K562 (cell line): Measurements from ENCODE around the gene SLMAP. TPM values are rescaled to one million over a fixed set of nuclear protein-coding genes. Genes with fewer than 3 reads are reported as not detected.

ENCODE experiments used
- ATAC-seq: fragments of 200-7000 bp; cut with Tn5 transposase; 3 replicates; pipeline ENCODE4 v1.9.1; 2020; ENCODE audit warnings: moderate library complexity
- BruUV-seq: library from RNA; stranded (reverse); fragments of 400-500 nt; replicated peaks from 2 replicates; lab custom pipeline; 2021; lab: Mats Ljungman, UMichigan
- CTCF ChIA-PET: fragments of 300-600 bp; formaldehyde crosslinking; extraction: SDS; loops from one replicate; lab custom pipeline; 2021; ENCODE audit warnings: low intra/inter-chr PET ratio; lab: Yijun Ruan, JAX
- POLR2A ChIA-PET: fragments of 300-600, 350-650 bp; sonication (Branson Sonifier 250); formaldehyde crosslinking; extraction: SDS; loops from one replicate; lab custom pipeline; 2021; ENCODE audit warnings: antibody characterized with exemption, inconsistent platforms; lab: Yijun Ruan, JAX
- DNase-seq, 4 experiments: peaks; one replicate each; pipeline versions ENCODE4 v3.0.0 to v3.0.0-alpha.2; 2011 to 2018; ENCODE audit warnings: low spot score in 3 of 4, mixed read lengths in 3 of 4; ENCODE audit errors: extremely low read depth in 1 of 4
- FAIRE-seq: peaks from 2 replicates; lab custom pipeline; 2011; peaks lifted over from hg19 to GRCh38; lab: Jason Lieb, UNC
- H2AFZ ChIP-seq: 2 replicates; pipeline ENCODE4 v1.6.0; 2011; ENCODE audit warnings: low read depth, low read length, control low read depth, inconsistent platforms
- H3K27ac ChIP-seq: fragments of 200-600 bp; 3 replicates; pipeline ENCODE4 v1.8.0; 2011; ENCODE audit warnings: low read depth, mild to moderate bottlenecking, control low read depth, inconsistent platforms, low read length, moderate library complexity, mixed read lengths; ENCODE audit errors: extremely low read depth
- H3K27me3 ChIP-seq, 2 experiments: fragments of 300-600 bp in 1 of 2; 2 replicates in 1 of 2; 3 replicates in 1 of 2; pipeline versions ENCODE4 v1.6.0 to v1.8.0; 2011; ENCODE audit warnings: inconsistent platforms in 2 of 2, low read length in 2 of 2, mild to moderate bottlenecking in 1 of 2, mixed read lengths in 1 of 2, moderate library complexity in 1 of 2; ENCODE audit not compliant: control insufficient read depth in 2 of 2, insufficient read depth in 2 of 2
- H3K36me3 ChIP-seq: fragments of 300-600 bp; 3 replicates; pipeline ENCODE4 v1.8.0; 2011; ENCODE audit warnings: mild to moderate bottlenecking, low read length, inconsistent platforms; ENCODE audit not compliant: control insufficient read depth, insufficient read depth
- H3K4me1 ChIP-seq, 2 experiments: fragments of 200-600 bp in 1 of 2; replicated peaks in 1 of 2; 2 replicates in 1 of 2; 3 replicates in 1 of 2; pipeline versions ENCODE4 v1.5.1 to v1.8.0; 2011; ENCODE audit warnings: inconsistent platforms in 2 of 2, low read length in 2 of 2, mild to moderate bottlenecking in 1 of 2, mixed read lengths in 1 of 2, moderate library complexity in 1 of 2; ENCODE audit not compliant: control insufficient read depth in 2 of 2, insufficient read depth in 2 of 2
- H3K4me2 ChIP-seq: 2 replicates; pipeline ENCODE4 v1.6.1; 2011; ENCODE audit warnings: low read length, control low read depth, inconsistent platforms, mixed read lengths; ENCODE audit not compliant: insufficient read depth
- H3K4me3 ChIP-seq: fragments of 200-600 bp; sonication (generic), shearing (Covaris generic); 2 replicates; pipeline ENCODE4 v1.5.1; 2016; ENCODE audit warnings: control low read depth, inconsistent platforms
- H3K79me2 ChIP-seq: fragments of 200-600 bp; 3 replicates; pipeline ENCODE4 v1.8.0; 2011; ENCODE audit warnings: low read length, inconsistent platforms; ENCODE audit not compliant: control insufficient read depth, insufficient read depth
- H3K9ac ChIP-seq, 2 experiments: 2 replicates each; pipeline versions ENCODE4 v1.6.0 to v1.6.1; 2011; ENCODE audit warnings: low read depth in 2 of 2, low read length in 2 of 2, control low read depth in 1 of 2, inconsistent platforms in 1 of 2, mild to moderate bottlenecking in 1 of 2, mixed read lengths in 1 of 2; ENCODE audit not compliant: insufficient read depth in 1 of 2
- H3K9me1 ChIP-seq: one replicate; pipeline ENCODE4 v1.6.0; 2011; ENCODE audit warnings: inconsistent platforms, mild to moderate bottlenecking, low read length, moderate library complexity; ENCODE audit not compliant: control insufficient read depth, insufficient read depth
- H3K9me3 ChIP-seq: replicated peaks from 2 replicates; pipeline ENCODE4 v1.5.1; 2011; ENCODE audit warnings: low read depth, low read length, inconsistent platforms; ENCODE audit not compliant: control insufficient read depth, insufficient read depth
- H4K20me1 ChIP-seq: replicated peaks from 2 replicates; pipeline ENCODE4 v1.6.1; 2011; ENCODE audit warnings: low read length, inconsistent platforms, mixed read lengths; ENCODE audit not compliant: control insufficient read depth, insufficient read depth
- CREM ChIP-seq: IDR thresholded peaks from 2 replicates; pipeline ENCODE4 v1.6.1; 2014; ENCODE audit warnings: antibody characterized with exemption, low read depth
- GTF2E2 ChIP-seq: fragments of 200-800 bp; sonication (Bioruptor generic); IDR thresholded peaks from 2 replicates; pipeline ENCODE4 v1.6.1; 2016; ENCODE audit warnings: missing genetic modification characterization, missing compliant biosample characterization
- HNRNPUL1 ChIP-seq: fragments of 200-400 bp; formaldehyde crosslinking; IDR thresholded peaks from 2 replicates; pipeline ENCODE4 v1.6.1; 2017; ENCODE audit warnings: low read length
- MYNN ChIP-seq, 2 experiments: sonication (generic); formaldehyde crosslinking in 1 of 2; IDR thresholded peaks; 2 replicates each; pipeline versions ENCODE4 v1.5.0 to v1.6.1; 2016 to 2020; ENCODE audit warnings: antibody characterized with exemption in 1 of 2, missing genetic modification reagents in 1 of 2
- SRSF3 ChIP-seq: fragments of 200-400 bp; formaldehyde crosslinking; IDR thresholded peaks from 2 replicates; pipeline ENCODE4 v1.6.1; 2016; ENCODE audit warnings: mild to moderate bottlenecking, low read length, moderate library complexity; ENCODE audit not compliant: insufficient read depth
- ZNF347 ChIP-seq: fragments of 450-650 bp; formaldehyde crosslinking; IDR thresholded peaks from 2 replicates; pipeline ENCODE4 v1.4.0; 2020; ENCODE audit warnings: low read depth, mild to moderate bottlenecking, moderate library complexity
- WGBS: fragments of 100-300 bp; shearing (Covaris generic); methylation state at CpG from one replicate; pipeline ENCODE4 v1.1.6; 2016; ENCODE audit warnings: low coverage, mixed read lengths; ENCODE audit not compliant: insufficient coverage; ENCODE audit errors: missing lambda C conversion rate; 5-methylcytosine and 5-hydroxymethylcytosine counted together
- in situ Hi-C: fragments of 300-500 bp; cut with MboI; formaldehyde crosslinking; loops from 4 replicates; pipeline ENCODE4 v1.15.0; 2018; ENCODE audit warnings: inconsistent platforms, mixed read lengths
- intact Hi-C: fragments of 100-400 bp; cut with micrococcal nuclease; formaldehyde crosslinking; loops from 2 replicates; pipeline ENCODE4 v1.14.2; 2022
- polyA plus RNA-seq, 8 experiments: library from polyadenylated mRNA; depleted of rRNA in 4 of 8; stranded (reverse) in 5 of 8; unstranded in 3 of 8; fragments of >200 nt; fragmentation: Nextera tagmentation in 2 of 8; fragmentation: Illumina TruSeq in 1 of 8; extraction: Ambion mirVana in 2 of 8; extraction: Trizol in 1 of 8; gene quantifications; 2 replicates each; pipeline versions ENCODE4 v1.2.1 to v1.2.3, GENCODE V29; 2011 to 2014; ENCODE audit warnings: inconsistent platforms in 1 of 8, missing spikeins in 1 of 8
- total RNA-seq, 7 experiments: library from RNA; depleted of rRNA in 6 of 7; stranded (reverse); fragments of >200 nt in 6 of 7; fragmentation: Illumina TruSeq in 2 of 7; extraction: Trizol in 2 of 7; gene quantifications; 2 replicates each; pipeline versions ENCODE4 v1.2.1 to v1.2.3, GENCODE V29; 2011 to 2021; ENCODE audit warnings: low replicate concordance in 1 of 7
- TF ChIP-seq, protein P1 (sequence below): sonication (generic); formaldehyde crosslinking; IDR thresholded peaks from 2 replicates; pipeline ENCODE4 v1.8.0; 2022; ENCODE audit warnings: missing genetic modification reagents, mild to moderate bottlenecking, borderline replicate concordance
- TF ChIP-seq, protein P2 (sequence below), 2 experiments: fragments of 450-650 bp; conservative IDR thresholded peaks; 2 replicates each; pipeline ENCODE4 v1.6.1; 2017; ENCODE audit warnings: mild to moderate bottlenecking in 2 of 2, moderate library complexity in 2 of 2
- TF ChIP-seq, protein P3 (sequence below): sonication (generic); formaldehyde crosslinking; IDR thresholded peaks from 2 replicates; pipeline ENCODE4 v1.8.0; 2022; ENCODE audit warnings: missing genetic modification reagents, mild to moderate bottlenecking, moderate library complexity, borderline replicate concordance

The SLMAP gene
- total and polyA plus RNA-seq, 9 of the 15 experiments (the other 6 are each of a cell fraction or from before 2014, with no cell fraction given): 12.1 to 50.7 (median 28.3) TPM

DNA sequence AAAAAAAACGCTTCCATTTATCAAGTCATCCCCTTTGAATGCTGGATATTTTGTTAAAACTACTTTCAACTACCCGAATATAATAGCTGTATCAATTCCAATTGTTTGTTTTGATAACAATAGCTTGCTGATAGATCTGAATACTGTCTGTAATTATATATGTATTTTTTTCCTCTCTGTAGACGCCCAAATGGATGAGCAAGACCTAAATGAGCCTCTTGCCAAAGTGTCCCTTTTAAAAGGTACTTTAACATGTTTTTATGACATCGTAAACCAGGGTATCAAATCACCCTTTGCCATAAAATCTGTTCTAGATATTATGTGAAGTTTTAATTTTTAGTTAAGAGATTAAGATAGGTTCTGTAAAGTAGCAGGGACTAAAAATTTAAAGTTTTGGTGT lies 140.6 kb downstream of the SLMAP start:
- TF ChIP-seq, protein P1, sequence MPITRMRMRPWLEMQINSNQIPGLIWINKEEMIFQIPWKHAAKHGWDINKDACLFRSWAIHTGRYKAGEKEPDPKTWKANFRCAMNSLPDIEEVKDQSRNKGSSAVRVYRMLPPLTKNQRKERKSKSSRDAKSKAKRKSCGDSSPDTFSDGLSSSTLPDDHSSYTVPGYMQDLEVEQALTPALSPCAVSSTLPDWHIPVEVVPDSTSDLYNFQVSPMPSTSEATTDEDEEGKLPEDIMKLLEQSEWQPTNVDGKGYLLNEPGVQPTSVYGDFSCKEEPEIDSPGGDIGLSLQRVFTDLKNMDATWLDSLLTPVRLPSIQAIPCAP (CRISPR knock-in tag): no peak
- TF ChIP-seq SRSF3 (no peak), ZNF347 (no peak), GTF2E2 (tag) (no peak), HNRNPUL1 (no peak), MYNN (IDR thresholded peaks at IDR 0.05) (no peak), MYNN (CRISPR knock-in tag; IDR thresholded peaks at IDR 0.05) (no peak), CREM (no peak)
- TF ChIP-seq, protein P2, sequence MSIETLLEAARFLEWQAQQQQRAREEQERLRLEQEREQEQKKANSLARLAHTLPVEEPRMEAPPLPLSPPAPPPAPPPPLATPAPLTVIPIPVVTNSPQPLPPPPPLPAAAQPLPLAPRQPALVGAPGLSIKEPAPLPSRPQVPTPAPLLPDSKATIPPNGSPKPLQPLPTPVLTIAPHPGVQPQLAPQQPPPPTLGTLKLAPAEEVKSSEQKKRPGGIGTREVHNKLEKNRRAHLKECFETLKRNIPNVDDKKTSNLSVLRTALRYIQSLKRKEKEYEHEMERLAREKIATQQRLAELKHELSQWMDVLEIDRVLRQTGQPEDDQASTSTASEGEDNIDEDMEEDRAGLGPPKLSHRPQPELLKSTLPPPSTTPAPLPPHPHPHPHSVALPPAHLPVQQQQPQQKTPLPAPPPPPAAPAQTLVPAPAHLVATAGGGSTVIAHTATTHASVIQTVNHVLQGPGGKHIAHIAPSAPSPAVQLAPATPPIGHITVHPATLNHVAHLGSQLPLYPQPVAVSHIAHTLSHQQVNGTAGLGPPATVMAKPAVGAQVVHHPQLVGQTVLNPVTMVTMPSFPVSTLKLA (conservative IDR thresholded peaks at IDR 0.05): no peak
- TF ChIP-seq, protein P3, sequence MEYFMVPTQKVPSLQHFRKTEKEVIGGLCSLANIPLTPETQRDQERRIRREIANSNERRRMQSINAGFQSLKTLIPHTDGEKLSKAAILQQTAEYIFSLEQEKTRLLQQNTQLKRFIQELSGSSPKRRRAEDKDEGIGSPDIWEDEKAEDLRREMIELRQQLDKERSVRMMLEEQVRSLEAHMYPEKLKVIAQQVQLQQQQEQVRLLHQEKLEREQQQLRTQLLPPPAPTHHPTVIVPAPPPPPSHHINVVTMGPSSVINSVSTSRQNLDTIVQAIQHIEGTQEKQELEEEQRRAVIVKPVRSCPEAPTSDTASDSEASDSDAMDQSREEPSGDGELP (CRISPR knock-in tag): no peak
- TF ChIP-seq, all 486 proteins: peak for 0
- Histone ChIP-seq H3K4me1 (no peaks in the 10 kb centered on the region), H3K4me3 (no peak overlapping the region), H4K20me1 (no peaks in the 10 kb centered on the region), H3K4me2 (no peak overlapping the region), H3K27me3 (no peaks in the 10 kb centered on the region), H3K79me2 (no peaks in the 10 kb centered on the region), H3K36me3 (peaks cover 18% of the 10 kb centered on the region; the same call in 1 of the 3 replicates), H3K27ac (no peak overlapping the region), H3K9ac (no peak overlapping the region), H2AFZ (no peak overlapping the region), H3K9me3 (no peaks in the 10 kb centered on the region), H3K9me1 (no peaks in the 10 kb centered on the region)
- in situ Hi-C loops (no loop called here), intact Hi-C loops (no loop called here)
- ChIA-PET POLR2A (interaction anchor here (0.7 kb wide), 1 partner anchor 134 kb away, joined by 3 read pairs; no protein-coding TSS in a partner anchor), CTCF (no interaction called here)
- no peak for DNase-seq
- BruUV-seq: no TSS peak
- WGBS: 90% methylated on average over 4 of the region's 4 CpGs
- no peak for ATAC-seq
- no peak for FAIRE-seq
